ENCODE data around the gene SPEN. TPM values are rescaled to one million over a fixed set of nuclear protein-coding genes. Genes with fewer than 3 reads are reported as not detected.

The SPEN gene
- total and polyA plus RNA-seq, 9 of the 15 experiments (the other 6 are each of a cell fraction or from before 2014, with no cell fraction given), result 5.7 to 87.5 (median 27.2) TPM

GRCh38 chr1:15885701-15886610, 38.4 kb downstream of the SPEN start (continued):
- peak; percentile 25 for TF ChIP-seq ZBTB9 (CRISPR knock-in tag; IDR thresholded peaks at IDR 0.05)
- TF ChIP-seq THRB (CRISPR knock-in tag; conservative IDR thresholded peaks at IDR 0.05), result peak; percentile 70; the same call in 1 of the 2 replicates
- peak; percentile 45; the same call in 1 of the 2 replicates for TF ChIP-seq GABPB1 (CRISPR knock-in tag; IDR thresholded peaks at IDR 0.05)
- TF ChIP-seq HDAC2 (IDR thresholded peaks at IDR 0.05), result peak; percentile 63; the same call in 1 of the 2 replicates
- peak; percentile 49; the same call in 1 of the 2 replicates for TF ChIP-seq BCL6 (CRISPR knock-in tag; IDR thresholded peaks at IDR 0.05)
- TF ChIP-seq CBX3 (IDR thresholded peaks at IDR 0.05; ENCODE audit: borderline replicate concordance in 1 of 2, low read length in 2 of 2), result peak in 1 of 2 experiments; percentile 37; a peak in 1 of 3 replicates
- TF ChIP-seq TRIM25 (IDR thresholded peaks at IDR 0.05; ENCODE audit: borderline replicate concordance), result no peak
- TF ChIP-seq EP400 (IDR thresholded peaks at IDR 0.05), result peak; percentile 95
- no peak for TF ChIP-seq PCBP1 (IDR thresholded peaks at IDR 0.05; ENCODE audit: low read depth, low read length, poor library complexity, severe bottlenecking)
- no peak for TF ChIP-seq DNMT1 (IDR thresholded peaks at IDR 0.05)
- TF ChIP-seq ATF1 (CRISPR knock-in tag; IDR thresholded peaks at IDR 0.05), result no peak
- TF ChIP-seq ATF1 (tag; IDR thresholded peaks at IDR 0.05), result peak; percentile 58; the same call in 1 of the 2 replicates
- TF ChIP-seq RFX1 (IDR thresholded peaks at IDR 0.05), result no peak
- TF ChIP-seq CREB1 (IDR thresholded peaks at IDR 0.05), result 0 out of 2 replicates have a peak, but pooled peaks have one; percentile 41
- no peak for TF ChIP-seq CREB1 (CRISPR knock-in tag; IDR thresholded peaks at IDR 0.05)
- TF ChIP-seq DPF2 (IDR thresholded peaks at IDR 0.05), result peak; percentile 70; the same call in 1 of the 2 replicates
- 0 out of 2 replicates have a peak, but pooled peaks have one; percentile 31 for TF ChIP-seq KAT7 (CRISPR knock-in tag; IDR thresholded peaks at IDR 0.05; ENCODE audit: borderline replicate concordance)
- TF ChIP-seq RBM14 (IDR thresholded peaks at IDR 0.05; ENCODE audit: borderline replicate concordance, insufficient read depth, low read depth, low read length), result no peak
- no peak for TF ChIP-seq ARID2 (IDR thresholded peaks at IDR 0.05)
- TF ChIP-seq THRAP3 (IDR thresholded peaks at IDR 0.05; ENCODE audit: borderline replicate concordance), result no peak
- TF ChIP-seq NCOR1 (IDR thresholded peaks at IDR 0.05), result peak; percentile 57; the same call in 1 of the 2 replicates
- 0 out of 2 replicates have a peak, but pooled peaks have one; percentile 61 for TF ChIP-seq STAT6 (CRISPR knock-in tag; IDR thresholded peaks at IDR 0.05)

Measured in K562 (cell line).